ENCODE data around the gene MCRS1.
"Not testable (repeated sequence)": the region's sequence is repeated elsewhere in the genome, so short reads cannot be mapped to it uniquely, and the experiment has no call there.

The MCRS1 gene

GRCh38 chr12:49567611-49568441 lies at the start of gene MCRS1:
MCRS1 (minus strand) TSS chr12:49568142; CDS start chr12:49566731, 1,411 bp downstream.
- DNase-seq (ENCODE audit: low read depth, low spot score) = peak; percentile 75

GRCh38 chr12:49616533-49617219 lies 48.7 kb upstream of the MCRS1 start:
- no peak for DNase-seq (ENCODE audit: low read depth, low spot score)

- DNase-seq (ENCODE audit: low read depth, low spot score) = no peak
These were observed 47.8 kb upstream of the MCRS1 start for GRCh38 chr12:49615725-49616124.

- no peak for DNase-seq (ENCODE audit: low read depth, low spot score)
These were observed 44.3 kb upstream of the MCRS1 start for GRCh38 chr12:49612210-49612609.

- DNase-seq (ENCODE audit: low read depth, low spot score) = not testable (repeated sequence)
These were observed 42.8 kb upstream of the MCRS1 start for GRCh38 chr12:49610785-49611184.

GRCh38 chr12:49609875-49610154 lies 41.9 kb upstream of the MCRS1 start:
- no peak for DNase-seq (ENCODE audit: low read depth, low spot score)

- no peak for DNase-seq (ENCODE audit: low read depth, low spot score)
These were observed 41.3 kb upstream of the MCRS1 start for GRCh38 chr12:49609059-49609874.

GRCh38 chr12:49605539-49605938 lies 37.6 kb upstream of the MCRS1 start, which contains the start of gene FAM186B:
FAM186B (minus strand) TSS chr12:49605639; CDS start chr12:49605477, 162 bp downstream.
- DNase-seq (ENCODE audit: low read depth, low spot score) = not testable (repeated sequence)

- no peak for DNase-seq (ENCODE audit: low read depth, low spot score)
These were observed 36.9 kb upstream of the MCRS1 start for GRCh38 chr12:49604856-49605255.

GRCh38 chr12:49603721-49604120 lies 35.8 kb upstream of the MCRS1 start:
- DNase-seq (ENCODE audit: low read depth, low spot score) = no peak

GRCh38 chr12:49599961-49600360 lies 32.0 kb upstream of the MCRS1 start:
- DNase-seq (ENCODE audit: low read depth, low spot score) = no peak

GRCh38 chr12:49598527-49598926 lies 30.6 kb upstream of the MCRS1 start:
- DNase-seq (ENCODE audit: low read depth, low spot score) = no peak

- DNase-seq (ENCODE audit: low read depth, low spot score) = no peak
These were observed 21.0 kb upstream of the MCRS1 start for GRCh38 chr12:49588721-49589516.

GRCh38 chr12:49588281-49588680 lies 20.3 kb upstream of the MCRS1 start:
- no peak for DNase-seq (ENCODE audit: low read depth, low spot score)

GRCh38 chr12:49587174-49587908 lies 19.4 kb upstream of the MCRS1 start:
- DNase-seq (ENCODE audit: low read depth, low spot score) = no peak

GRCh38 chr12:49585477-49586459 lies 17.8 kb upstream of the MCRS1 start:
- no peak for DNase-seq (ENCODE audit: low read depth, low spot score)

- DNase-seq (ENCODE audit: low read depth, low spot score) = no peak
These were observed 16.6 kb upstream of the MCRS1 start for GRCh38 chr12:49584591-49584990.

GRCh38 chr12:49583366-49584094 lies 15.6 kb upstream of the MCRS1 start:
- DNase-seq (ENCODE audit: low read depth, low spot score) = no peak

GRCh38 chr12:49582850-49583249 lies 14.9 kb upstream of the MCRS1 start:
- DNase-seq (ENCODE audit: low read depth, low spot score) = no peak
